WTC11 (cell line): ENCODE measurements around the gene SLC38A7.

ENCODE experiments used
- CBFB ChIP-seq: sonication (generic); formaldehyde crosslinking; IDR thresholded peaks from 2 replicates; pipeline ENCODE4 v1.8.1; 2022; ENCODE audit warnings: mild to moderate bottlenecking, low read depth, missing genetic modification reagents
- CTCF ChIP-seq: fragments of 200-600 bp; IDR thresholded peaks from 2 replicates; pipeline ENCODE4 v1.8.0; 2022; ENCODE audit warnings: antibody characterized with exemption
- FOXK1 ChIP-seq: sonication (generic); formaldehyde crosslinking; IDR thresholded peaks from 2 replicates; pipeline ENCODE4 v1.8.0; 2022; ENCODE audit warnings: mild to moderate bottlenecking, moderate library complexity, missing genetic modification reagents
- NR3C1 ChIP-seq: sonication (generic); formaldehyde crosslinking; conservative IDR thresholded peaks from 2 replicates; pipeline ENCODE4 v1.8.1; 2023; ENCODE audit warnings: low read depth, mild to moderate bottlenecking, missing genetic modification reagents
- PRRX2 ChIP-seq: fragments of 250-450 bp; sonication (Bioruptor Pico); IDR thresholded peaks from 2 replicates; pipeline ENCODE4 v1.8.0; 2021; ENCODE audit warnings: mild to moderate bottlenecking
- ZNF317 ChIP-seq: sonication (generic); formaldehyde crosslinking; IDR thresholded peaks from 2 replicates; pipeline ENCODE4 v1.8.1; 2023; ENCODE audit warnings: low read depth, mild to moderate bottlenecking, moderate library complexity, missing genetic modification reagents, borderline replicate concordance
- TF ChIP-seq, protein P1 (sequence below): sonication (generic); formaldehyde crosslinking; conservative IDR thresholded peaks from 2 replicates; pipeline ENCODE4 v1.8.1; 2023; ENCODE audit warnings: mild to moderate bottlenecking, low read depth, missing genetic modification reagents, moderate library complexity

- TF ChIP-seq NR3C1 (no peak), CTCF (no peak), CBFB (CRISPR knock-in tag) (no peak), FOXK1 (no peak), ZNF317 (no peak), PRRX2 (no peak)
- TF ChIP-seq, protein P1, sequence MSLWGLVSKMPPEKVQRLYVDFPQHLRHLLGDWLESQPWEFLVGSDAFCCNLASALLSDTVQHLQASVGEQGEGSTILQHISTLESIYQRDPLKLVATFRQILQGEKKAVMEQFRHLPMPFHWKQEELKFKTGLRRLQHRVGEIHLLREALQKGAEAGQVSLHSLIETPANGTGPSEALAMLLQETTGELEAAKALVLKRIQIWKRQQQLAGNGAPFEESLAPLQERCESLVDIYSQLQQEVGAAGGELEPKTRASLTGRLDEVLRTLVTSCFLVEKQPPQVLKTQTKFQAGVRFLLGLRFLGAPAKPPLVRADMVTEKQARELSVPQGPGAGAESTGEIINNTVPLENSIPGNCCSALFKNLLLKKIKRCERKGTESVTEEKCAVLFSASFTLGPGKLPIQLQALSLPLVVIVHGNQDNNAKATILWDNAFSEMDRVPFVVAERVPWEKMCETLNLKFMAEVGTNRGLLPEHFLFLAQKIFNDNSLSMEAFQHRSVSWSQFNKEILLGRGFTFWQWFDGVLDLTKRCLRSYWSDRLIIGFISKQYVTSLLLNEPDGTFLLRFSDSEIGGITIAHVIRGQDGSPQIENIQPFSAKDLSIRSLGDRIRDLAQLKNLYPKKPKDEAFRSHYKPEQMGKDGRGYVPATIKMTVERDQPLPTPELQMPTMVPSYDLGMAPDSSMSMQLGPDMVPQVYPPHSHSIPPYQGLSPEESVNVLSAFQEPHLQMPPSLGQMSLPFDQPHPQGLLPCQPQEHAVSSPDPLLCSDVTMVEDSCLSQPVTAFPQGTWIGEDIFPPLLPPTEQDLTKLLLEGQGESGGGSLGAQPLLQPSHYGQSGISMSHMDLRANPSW (CRISPR knock-in tag), result no peak
Measured at GRCh38 chr16:58652741-58653140, 31.8 kb downstream of the SLC38A7 start.
